VCaP (cell line): ENCODE data around the gene CDH4.

Source experiments
- H3K27ac ChIP-seq: fragments of 450-650 bp; 2 replicates; pipeline ENCODE4 v1.5.1; 2017
- CTCF ChIP-seq: fragments of 450-650 bp; conservative IDR thresholded peaks from 2 replicates; pipeline ENCODE4 v1.5.1; 2017; ENCODE audit warnings: mild to moderate bottlenecking, moderate library complexity

CDH4 gene

GRCh38 chr20:61730631-61731362, 478.7 kb downstream of the CDH4 start:
- peak overlapping the region; percentile 79 for H3K27ac ChIP-seq
- TF ChIP-seq CTCF = no peak

GRCh38 chr20:61731363-61732181, 479.5 kb downstream of the CDH4 start:
- no peak for TF ChIP-seq CTCF

GRCh38 chr20:61732511-61733210, 480.6 kb downstream of the CDH4 start:
- no peak for TF ChIP-seq CTCF

More at GRCh38 chr20:61731363-61732181, 479.5 kb downstream of the CDH4 start:
- H3K27ac ChIP-seq = no peak overlapping the region

GRCh38 chr20:61733216-61733615, 481.2 kb downstream of the CDH4 start:
- no peak for TF ChIP-seq CTCF
- no peak overlapping the region for H3K27ac ChIP-seq

More at GRCh38 chr20:61732511-61733210, 480.6 kb downstream of the CDH4 start:
- H3K27ac ChIP-seq = no peak overlapping the region

- no peak for TF ChIP-seq CTCF
- H3K27ac ChIP-seq = no peak overlapping the region
Observed at GRCh38 chr20:61733891-61734732, 482.1 kb downstream of the CDH4 start.

- no peak for TF ChIP-seq CTCF
- H3K27ac ChIP-seq = no peak overlapping the region
Observed at GRCh38 chr20:61734733-61735502, 482.9 kb downstream of the CDH4 start.
